22Rv1 (cell line): Measurements from ENCODE around the gene GPHN.

Experiments
- H3K27ac ChIP-seq: fragments of 450-650 bp; 2 replicates; pipeline ENCODE4 v1.5.1; 2017
- ZFX ChIP-seq: fragments of 450-650 bp; IDR thresholded peaks from 2 replicates; pipeline ENCODE4 v1.6.1; 2017; ENCODE audit warnings: antibody characterized with exemption, borderline replicate concordance
- TF ChIP-seq, protein P1 (sequence below): fragments of 450-650 bp; IDR thresholded peaks from 2 replicates; pipeline ENCODE4 v1.5.1; 2017; ENCODE audit warnings: mild to moderate bottlenecking

The GPHN gene

DNA sequence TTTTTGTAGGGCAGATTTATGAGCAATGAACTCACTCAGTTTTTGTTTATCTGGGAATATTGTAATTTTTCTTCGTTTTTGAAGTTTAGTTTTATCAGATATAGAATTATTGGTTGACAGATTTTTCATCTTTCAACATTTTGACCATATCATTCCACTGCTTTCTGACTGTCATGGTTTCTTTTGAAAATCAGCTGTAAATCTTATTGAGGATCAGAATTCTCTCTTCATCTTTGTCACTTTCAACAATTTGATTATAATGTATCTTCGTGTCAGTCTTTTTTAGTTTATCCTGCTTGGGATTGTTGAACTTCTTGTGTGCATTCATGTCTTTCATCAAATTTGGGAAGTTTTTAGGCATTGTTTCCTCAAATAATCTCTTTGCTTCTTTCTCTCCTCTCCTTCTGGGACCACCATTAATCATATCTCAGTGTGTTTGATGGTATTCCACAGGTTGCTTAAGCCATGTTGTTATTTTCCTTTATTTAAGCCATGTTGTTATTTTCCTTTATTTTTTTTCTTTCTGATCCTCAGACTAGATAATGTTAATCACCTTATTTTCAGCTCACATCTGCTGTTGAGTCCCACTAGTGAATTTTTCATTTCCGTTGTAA, 451.6 kb downstream of the GPHN start:
- no peak overlapping the region for H3K27ac ChIP-seq
- TF ChIP-seq, protein P1, sequence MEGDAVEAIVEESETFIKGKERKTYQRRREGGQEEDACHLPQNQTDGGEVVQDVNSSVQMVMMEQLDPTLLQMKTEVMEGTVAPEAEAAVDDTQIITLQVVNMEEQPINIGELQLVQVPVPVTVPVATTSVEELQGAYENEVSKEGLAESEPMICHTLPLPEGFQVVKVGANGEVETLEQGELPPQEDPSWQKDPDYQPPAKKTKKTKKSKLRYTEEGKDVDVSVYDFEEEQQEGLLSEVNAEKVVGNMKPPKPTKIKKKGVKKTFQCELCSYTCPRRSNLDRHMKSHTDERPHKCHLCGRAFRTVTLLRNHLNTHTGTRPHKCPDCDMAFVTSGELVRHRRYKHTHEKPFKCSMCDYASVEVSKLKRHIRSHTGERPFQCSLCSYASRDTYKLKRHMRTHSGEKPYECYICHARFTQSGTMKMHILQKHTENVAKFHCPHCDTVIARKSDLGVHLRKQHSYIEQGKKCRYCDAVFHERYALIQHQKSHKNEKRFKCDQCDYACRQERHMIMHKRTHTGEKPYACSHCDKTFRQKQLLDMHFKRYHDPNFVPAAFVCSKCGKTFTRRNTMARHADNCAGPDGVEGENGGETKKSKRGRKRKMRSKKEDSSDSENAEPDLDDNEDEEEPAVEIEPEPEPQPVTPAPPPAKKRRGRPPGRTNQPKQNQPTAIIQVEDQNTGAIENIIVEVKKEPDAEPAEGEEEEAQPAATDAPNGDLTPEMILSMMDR: no peak
- no peak for TF ChIP-seq ZFX

DNA sequence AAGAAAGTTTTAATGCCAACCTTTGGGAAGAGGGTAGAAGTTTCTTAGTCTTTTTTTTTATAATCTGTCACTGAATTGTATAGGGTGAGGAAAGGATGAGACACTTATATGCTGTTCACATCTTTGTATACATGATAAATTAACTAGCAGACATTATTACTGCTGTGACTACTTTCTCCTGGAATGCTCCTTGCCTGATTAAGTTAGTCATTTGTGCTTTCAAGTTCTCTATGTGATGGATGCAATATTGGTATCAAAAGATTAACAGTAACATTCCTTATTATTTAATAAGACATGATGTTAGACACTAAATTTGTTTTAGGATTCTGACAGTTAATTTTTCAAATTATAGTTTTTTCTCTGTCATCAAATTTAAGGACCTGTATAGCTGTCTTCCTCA, 457.9 kb downstream of the GPHN start:
- H3K27ac ChIP-seq: no peak overlapping the region
- TF ChIP-seq ZFX: no peak
- TF ChIP-seq, protein P1: no peak

DNA sequence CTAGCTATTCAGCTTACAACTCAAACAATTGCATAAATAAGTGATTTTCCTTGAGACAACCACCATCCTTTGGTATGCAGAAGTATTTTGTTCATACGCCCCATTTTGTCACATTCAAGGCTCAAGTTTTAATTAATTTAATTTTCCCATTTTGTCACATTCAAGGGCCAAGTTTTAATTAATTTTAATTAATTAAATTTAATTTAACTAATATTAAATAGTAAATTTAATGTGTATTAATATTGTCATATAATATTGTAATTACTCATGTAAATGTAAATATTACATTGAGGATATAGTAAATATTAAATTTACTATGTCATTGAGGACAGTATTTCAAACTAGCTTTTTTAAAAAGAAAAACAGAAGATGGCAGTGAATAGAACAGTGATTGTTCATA, 464.5 kb downstream of the GPHN start:
- H3K27ac ChIP-seq: no peak overlapping the region
- TF ChIP-seq, protein P1: no peak
- no peak for TF ChIP-seq ZFX

DNA sequence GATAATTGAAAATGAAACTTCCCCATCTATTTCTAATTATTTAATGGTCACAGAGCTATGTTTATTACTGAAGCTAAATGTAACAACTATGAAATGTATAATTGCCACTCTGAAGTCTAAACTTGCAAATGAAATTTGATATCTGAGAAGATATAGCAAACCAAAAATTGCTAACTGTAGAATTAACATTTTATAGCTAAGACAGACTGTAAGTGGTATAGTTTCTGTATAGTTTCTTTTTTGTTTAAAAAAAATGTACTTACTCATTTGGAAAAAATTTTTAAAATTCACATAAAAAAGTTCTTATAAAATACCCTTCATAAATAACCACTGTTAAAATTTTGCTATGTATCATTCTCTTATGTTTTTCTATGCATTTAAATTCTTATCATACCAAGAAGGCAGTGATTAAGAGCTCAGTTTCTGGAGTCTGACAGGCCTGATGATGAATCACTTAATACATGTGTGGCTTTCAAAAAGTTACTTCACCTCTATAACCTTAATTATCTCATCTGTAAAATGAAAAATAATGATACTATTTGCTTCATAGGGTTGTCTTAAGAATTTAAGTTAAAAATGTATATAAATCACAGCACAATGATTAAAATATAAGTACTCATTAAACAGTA, 466.6 kb downstream of the GPHN start:
- TF ChIP-seq ZFX: no peak
- TF ChIP-seq, protein P1: no peak
- no peak overlapping the region for H3K27ac ChIP-seq

DNA sequence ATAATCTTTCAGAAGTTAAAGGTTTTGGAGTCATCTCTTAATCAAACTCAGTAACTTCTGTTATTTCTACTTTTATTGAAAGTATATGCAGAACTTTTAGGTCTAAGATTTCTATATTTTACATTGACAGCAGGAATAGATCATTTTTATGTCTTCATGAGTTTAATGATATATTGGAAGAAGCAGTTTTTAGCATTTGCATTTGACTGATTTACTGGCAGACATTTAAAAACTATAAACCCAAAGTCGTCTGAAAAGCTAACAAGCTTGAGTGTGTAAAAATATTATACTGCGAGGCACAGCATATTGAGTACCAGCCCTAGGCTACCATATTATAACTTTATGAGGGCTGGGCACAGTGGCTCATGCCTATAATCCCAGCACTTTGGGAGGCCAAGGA, 467.3 kb downstream of the GPHN start:
- TF ChIP-seq, protein P1: no peak
- no peak for TF ChIP-seq ZFX
- H3K27ac ChIP-seq: no peak overlapping the region

DNA sequence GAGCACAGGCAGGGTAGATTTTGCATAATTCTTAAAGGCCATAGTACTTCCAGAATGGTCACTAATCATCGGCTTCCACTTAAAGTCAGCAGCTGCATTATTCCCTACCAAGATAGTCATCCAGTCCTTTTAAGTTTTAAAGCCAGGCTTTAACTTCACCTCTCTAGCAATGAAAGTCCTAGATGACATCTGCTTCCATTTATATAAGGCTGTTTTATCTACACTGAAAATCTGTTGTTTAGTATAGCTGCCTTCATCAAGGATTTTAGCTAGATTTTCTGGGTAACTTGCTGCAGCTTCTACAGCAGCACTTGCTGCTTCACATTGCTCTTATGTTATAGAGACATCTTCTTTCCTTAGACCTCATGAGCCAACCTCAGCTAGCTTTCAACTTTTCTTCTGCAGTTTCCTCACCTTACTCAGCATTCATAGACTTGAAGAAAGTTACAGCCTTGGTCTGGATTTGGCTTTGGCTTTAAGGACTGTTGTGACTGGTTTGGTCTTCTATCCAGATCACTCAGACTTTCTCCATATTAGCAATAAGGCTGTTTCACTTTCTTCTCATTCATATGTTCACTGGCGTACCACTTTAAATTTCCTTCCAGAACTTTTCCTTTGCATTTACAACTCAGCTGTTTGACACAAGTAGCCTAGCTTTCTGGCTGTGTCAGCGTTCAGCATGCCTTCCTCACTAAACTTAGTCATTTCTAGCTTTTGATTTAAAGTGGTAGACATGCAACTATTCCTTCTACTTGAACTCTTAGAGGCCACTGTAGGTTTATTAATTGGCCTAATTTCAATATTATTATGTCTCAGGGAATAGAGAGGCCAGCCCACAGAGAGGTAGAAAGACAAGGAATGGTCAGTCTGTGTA, 471.4 kb downstream of the GPHN start:
- TF ChIP-seq ZFX: no peak
- TF ChIP-seq, protein P1: no peak
- H3K27ac ChIP-seq: no peak overlapping the region

DNA sequence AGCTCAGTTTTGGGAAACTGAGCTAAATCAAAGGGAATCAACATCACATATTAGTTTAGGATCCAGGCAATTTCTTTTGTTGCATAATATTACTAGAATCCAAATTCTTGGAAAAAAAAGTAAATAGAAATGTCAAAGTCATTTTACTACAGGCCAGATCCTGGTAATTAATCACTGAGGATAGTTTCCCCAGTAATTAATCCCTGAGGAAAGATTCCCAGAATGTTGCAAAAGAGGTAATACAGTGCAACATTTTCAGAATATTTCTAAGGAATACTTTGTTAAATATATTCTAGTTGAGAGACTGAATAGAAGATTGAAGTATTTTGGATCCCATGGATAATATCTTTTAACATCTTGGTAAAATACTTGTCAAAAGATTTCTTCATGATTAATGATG, 474.3 kb downstream of the GPHN start:
- no peak overlapping the region for H3K27ac ChIP-seq
- no peak for TF ChIP-seq ZFX
- TF ChIP-seq, protein P1: no peak
